HepG2 (cell line): ENCODE results near the gene PWP1. TPM values are rescaled to one million over a fixed set of nuclear protein-coding genes. Genes with fewer than 3 reads are reported as not detected.

ENCODE experiments used
- ATAC-seq: fragments of 200-7000 bp; cut with Tn5 transposase; 3 replicates; pipeline ENCODE4 v1.9.1; 2020; ENCODE audit warnings: mild to moderate bottlenecking, moderate library complexity
- BruUV-seq: library from RNA; stranded (reverse); fragments of 400-500 nt; replicated peaks from 2 replicates; lab custom pipeline; 2021; lab: Mats Ljungman, UMichigan
- CTCF ChIA-PET: fragments of 300-600 bp; formaldehyde crosslinking; extraction: SDS; loops from one replicate; lab custom pipeline; 2021; ENCODE audit warnings: low total read pairs, inconsistent platforms, low intra/inter-chr PET ratio; lab: Yijun Ruan, JAX
- POLR2A ChIA-PET: fragments of 350-600 bp; sonication (Branson Sonifier 250); formaldehyde crosslinking; loops from one replicate; lab custom pipeline; 2020; ENCODE audit warnings: antibody characterized with exemption, inconsistent platforms; lab: Yijun Ruan, JAX
- DNase-seq: peaks from one replicate; pipeline ENCODE4 v3.0.0-alpha.2; 2015; ENCODE audit warnings: low spot score
- FAIRE-seq: peaks from 3 replicates; lab custom pipeline; 2011; peaks lifted over from hg19 to GRCh38; lab: Jason Lieb, UNC
- H2AFZ ChIP-seq: one replicate; pipeline ENCODE4 v1.6.1; 2011; ENCODE audit warnings: low read length, inconsistent platforms
- H3K27ac ChIP-seq: fragments of 300-600 bp; 3 replicates; pipeline ENCODE4 v1.8.0; 2011; ENCODE audit warnings: mixed run types, mild to moderate bottlenecking, mixed read lengths, low read length, inconsistent platforms; ENCODE audit not compliant: insufficient read depth; ENCODE audit errors: extremely low read length
- H3K27me3 ChIP-seq, 2 experiments: fragments of 200-600 bp in 1 of 2; 2 replicates in 1 of 2; 3 replicates in 1 of 2; pipeline versions ENCODE4 v1.6.0 to v1.8.0; 2011; ENCODE audit warnings: low read length in 2 of 2, mild to moderate bottlenecking in 2 of 2, moderate library complexity in 2 of 2, inconsistent platforms in 1 of 2; ENCODE audit not compliant: insufficient read depth in 2 of 2, control insufficient read depth in 1 of 2
- H3K36me3 ChIP-seq, 2 experiments: fragments of 200-600 bp in 1 of 2; replicated peaks in 1 of 2; 2 replicates in 1 of 2; 3 replicates in 1 of 2; pipeline versions ENCODE4 v1.5.1 to v1.8.0; 2011; ENCODE audit warnings: low read length in 2 of 2, inconsistent platforms in 1 of 2; ENCODE audit not compliant: insufficient read depth in 2 of 2, control insufficient read depth in 1 of 2
- H3K4me1 ChIP-seq: 2 replicates; pipeline ENCODE4 v1.5.1; 2012; ENCODE audit warnings: low read length, inconsistent platforms; ENCODE audit not compliant: insufficient read depth
- H3K4me2 ChIP-seq: 2 replicates; pipeline ENCODE4 v1.6.0; 2011; ENCODE audit warnings: low read depth, low read length, inconsistent platforms
- H3K4me3 ChIP-seq, 3 experiments: fragments of 200-600 bp in 1 of 3; sonication (generic), shearing (Covaris generic) in 1 of 3; replicated peaks in 1 of 3; 2 replicates each; pipeline ENCODE4 v1.5.1; 2011 to 2016; ENCODE audit warnings: low read length in 3 of 3, inconsistent platforms in 2 of 3, low read depth in 2 of 3, mild to moderate bottlenecking in 2 of 3, control low read depth in 1 of 3, mixed read lengths in 1 of 3; ENCODE audit not compliant: insufficient read depth in 1 of 3
- H3K79me2 ChIP-seq: one replicate; pipeline ENCODE4 v1.6.1; 2011; ENCODE audit warnings: low read length, inconsistent platforms; ENCODE audit not compliant: insufficient read depth
- H3K9ac ChIP-seq: 2 replicates; pipeline ENCODE4 v1.6.0; 2011; ENCODE audit warnings: mild to moderate bottlenecking, low read depth, low read length, inconsistent platforms; ENCODE audit not compliant: insufficient read depth
- H3K9me3 ChIP-seq: 2 replicates; pipeline ENCODE4 v1.5.1; 2012; ENCODE audit warnings: mild to moderate bottlenecking, low read length
- H4K20me1 ChIP-seq: 2 replicates; pipeline ENCODE4 v1.6.0; 2011; ENCODE audit warnings: inconsistent platforms, mild to moderate bottlenecking, low read length, moderate library complexity; ENCODE audit not compliant: insufficient read depth
- AKNA ChIP-seq: sonication (generic); formaldehyde crosslinking; IDR thresholded peaks from 2 replicates; pipeline ENCODE4 v1.4.0; 2020; ENCODE audit warnings: missing genetic modification reagents, borderline replicate concordance
- ATF7-NPFF ChIP-seq: sonication (generic); formaldehyde crosslinking; IDR thresholded peaks from 2 replicates; pipeline ENCODE4 v1.8.1; 2023; ENCODE audit warnings: mild to moderate bottlenecking, low read depth, missing genetic modification reagents, moderate library complexity
- CEBPG ChIP-seq: IDR thresholded peaks from 2 replicates; pipeline ENCODE4 v1.6.1; 2016
- DMAP1 ChIP-seq: IDR thresholded peaks from 2 replicates; pipeline ENCODE4 v1.6.1; 2016
- GFI1 ChIP-seq: sonication (generic); formaldehyde crosslinking; IDR thresholded peaks from 2 replicates; pipeline ENCODE4 v1.5.0; 2020; ENCODE audit warnings: missing genetic modification reagents, mild to moderate bottlenecking, borderline replicate concordance
- PAF1 ChIP-seq: IDR thresholded peaks from 2 replicates; pipeline ENCODE4 v1.6.1; 2016; ENCODE audit warnings: missing genetic modification reagents, missing compliant biosample characterization
- SALL2 ChIP-seq: sonication (generic); formaldehyde crosslinking; IDR thresholded peaks from 2 replicates; pipeline ENCODE4 v1.8.1; 2023; ENCODE audit warnings: mild to moderate bottlenecking, missing genetic modification reagents, inconsistent platforms
- ZBTB34 ChIP-seq: sonication (generic); formaldehyde crosslinking; IDR thresholded peaks from 2 replicates; pipeline ENCODE4 v1.8.0; 2022; ENCODE audit warnings: mild to moderate bottlenecking, missing genetic modification reagents
- ZFP41 ChIP-seq: sonication (generic); formaldehyde crosslinking; IDR thresholded peaks from 2 replicates; pipeline ENCODE4 v1.4.0; 2020; ENCODE audit warnings: mild to moderate bottlenecking, missing genetic modification reagents, borderline replicate concordance
- ZNF264 ChIP-seq: sonication (generic); formaldehyde crosslinking; IDR thresholded peaks from 2 replicates; pipeline ENCODE4 v1.4.0; 2020; ENCODE audit warnings: missing genetic modification reagents
- ZNF414 ChIP-seq: sonication (generic); formaldehyde crosslinking; IDR thresholded peaks from 2 replicates; pipeline ENCODE4 v1.5.0; 2020; ENCODE audit warnings: missing genetic modification reagents
- ZSCAN9 ChIP-seq: IDR thresholded peaks from 2 replicates; pipeline ENCODE4 v1.6.1; 2016; ENCODE audit warnings: borderline replicate concordance
- WGBS: methylation state at CpG from one replicate; pipeline ENCODE4 v1.1.6; 2017; ENCODE audit warnings: low lambda C conversion rate; 5-methylcytosine and 5-hydroxymethylcytosine counted together
- in situ Hi-C: cut with HindIII; loops from 2 replicates; pipeline ENCODE4 v1.10.0; 2017; ENCODE audit warnings: low pct_unique_long_range_greater_than_20kb; ENCODE audit not compliant: extremely low pct_ligation_motif_present
- intact Hi-C: fragments of 100-400 bp; cut with micrococcal nuclease; formaldehyde crosslinking; loops from one replicate; pipeline ENCODE4 v1.10.0; 2022; ENCODE audit not compliant: unreplicated experiment
- polyA plus RNA-seq, 8 experiments: library from polyadenylated mRNA; depleted of rRNA in 3 of 8; stranded (reverse) in 7 of 8; unstranded in 1 of 8; fragments of >200 nt; fragmentation: Illumina TruSeq in 4 of 8; extraction: Trizol in 4 of 8; gene quantifications; 2 replicates each; pipeline versions ENCODE4 v1.2.1 to v1.2.3, GENCODE V29; 2011 to 2016; ENCODE audit warnings: low read depth in 4 of 8, missing spikeins in 1 of 8, mixed read lengths in 1 of 8; ENCODE audit not compliant: insufficient read depth in 1 of 8
- total RNA-seq, 5 experiments: library from RNA; depleted of rRNA; stranded (reverse); fragments of >200 nt; fragmentation: Illumina TruSeq; extraction: Trizol; gene quantifications; 2 replicates each; pipeline ENCODE4 v1.2.3, GENCODE V29; 2016; ENCODE audit warnings: low read depth in 1 of 5

The PWP1 gene
- total and polyA plus RNA-seq, 2 of the 13 experiments (the other 11 are each of a cell fraction or from before 2014, with no cell fraction given) = 65.9 to 70.2 TPM

DNA sequence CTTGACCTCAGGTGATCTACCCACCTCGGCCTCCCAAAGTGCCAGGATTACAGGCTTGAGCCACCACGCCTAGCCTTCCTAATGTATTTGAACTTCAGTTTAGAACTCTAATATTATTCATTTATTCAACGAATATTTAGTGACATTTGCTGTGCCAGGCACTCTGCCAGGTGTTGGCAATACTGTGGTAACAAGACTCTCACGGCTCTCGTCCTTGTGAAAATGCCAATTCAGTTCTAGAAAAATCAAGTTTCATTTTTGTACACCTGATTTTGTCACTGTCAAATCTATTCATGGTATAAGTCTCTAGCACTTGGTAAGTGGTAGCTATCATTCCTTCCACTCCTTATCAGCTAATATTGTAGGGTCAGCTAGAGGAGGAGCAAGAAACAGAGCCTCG is 6.3 kb upstream of the PWP1 start:
- BruUV-seq = no TSS peak
- ChIA-PET POLR2A (no interaction called here), CTCF (no interaction called here)
- H4K20me1 ChIP-seq = no peaks in the 10 kb centered on the region
- H3K4me3 ChIP-seq = no peak overlapping the region
- peaks cover 40% of the 10 kb centered on the region for H3K4me1 ChIP-seq
- H3K36me3 ChIP-seq = no peaks in the 10 kb centered on the region
- ATAC-seq (no peak), DNase-seq (no peak), FAIRE-seq (no peak)
- H3K4me2 ChIP-seq = no peak overlapping the region
- H3K9ac ChIP-seq = no peak overlapping the region
- in situ Hi-C loops = loop anchor here (5.0 kb wide), 1 partner anchor 203 kb away; no protein-coding TSS in a partner anchor
- H3K79me2 ChIP-seq = no peaks in the 10 kb centered on the region
- H3K27ac ChIP-seq = no peak overlapping the region
- no peak overlapping the region for H2AFZ ChIP-seq
- H3K27me3 ChIP-seq = peaks cover 0 to 27% of the 10 kb centered on the region in 2 experiments; a peak in 3 of 5 replicates
- WGBS = 60% methylated on average over 6 of the region's 6 CpGs
- intact Hi-C loops = no loop called here
- no peaks in the 10 kb centered on the region for H3K9me3 ChIP-seq
- TF ChIP-seq ATF7-NPFF (CRISPR knock-in tag) = no peak
- TF ChIP-seq PAF1 (CRISPR knock-in tag) = no peak
- TF ChIP-seq AKNA (CRISPR knock-in tag) = no peak
- TF ChIP-seq ZSCAN9 (CRISPR knock-in tag) = no peak
- no peak for TF ChIP-seq ZFP41 (CRISPR knock-in tag)
- no peak for TF ChIP-seq ZNF264 (CRISPR knock-in tag)
- no peak for TF ChIP-seq ZBTB34 (CRISPR knock-in tag)
- no peak for TF ChIP-seq ZNF414 (CRISPR knock-in tag)
- no peak for TF ChIP-seq SALL2 (CRISPR knock-in tag)
- no peak for TF ChIP-seq DMAP1 (CRISPR knock-in tag)
- TF ChIP-seq GFI1 (CRISPR knock-in tag) = no peak
- no peak for TF ChIP-seq CEBPG
